ENCODE results near the gene UBE2R2. TPM values are rescaled to one million over a fixed set of nuclear protein-coding genes. Genes with fewer than 3 reads are reported as not detected.
"Not testable (repeated sequence)": the region's sequence is repeated elsewhere in the genome, so short reads cannot be mapped to it uniquely, and the experiment has no call there.

UBE2R2 gene
- total and polyA plus RNA-seq, 2 experiments from 2014 or later = 35.5 to 45.6 TPM

DNA sequence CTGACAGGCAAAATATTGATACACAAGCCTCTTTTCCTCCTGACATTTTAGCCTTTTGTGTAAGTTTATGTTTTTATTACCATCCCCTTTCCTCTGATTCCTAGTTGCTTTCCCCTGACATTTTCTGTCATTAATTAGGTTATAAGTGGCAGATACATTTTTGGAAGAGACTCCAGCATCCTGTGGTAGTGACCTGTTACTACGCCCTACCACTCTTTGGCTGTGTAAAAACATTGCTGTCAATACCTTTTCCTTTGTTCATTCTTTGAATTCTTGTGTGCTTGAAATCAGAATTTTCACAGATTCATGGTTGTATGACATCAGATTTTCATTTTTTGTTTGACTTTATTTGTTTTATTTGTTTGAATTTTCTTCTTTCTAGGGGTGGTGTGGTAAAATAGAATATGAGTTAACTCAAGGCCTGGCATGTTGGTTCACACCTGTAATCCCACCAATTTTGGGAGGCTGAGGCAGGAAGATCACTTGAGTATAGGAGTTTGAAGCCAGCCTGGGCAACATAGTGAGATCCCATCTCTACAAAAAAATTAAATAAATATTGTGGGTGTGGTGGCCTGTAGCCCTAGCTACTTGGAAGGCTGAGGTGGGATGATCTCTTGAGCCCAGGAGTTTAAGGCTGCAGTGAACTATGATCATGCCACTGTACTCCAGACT is 43.4 kb downstream of the UBE2R2 start:
- Histone ChIP-seq H3K27ac (no peak overlapping the region), H3K4me1 (ENCODE audit: low read depth) (no peaks in the 10 kb centered on the region), H3K27me3 (no peaks in the 10 kb centered on the region), H3K9me3 (ENCODE audit: low read depth) (no peaks in the 10 kb centered on the region), H3K36me3 (no peaks in the 10 kb centered on the region), H3K4me3 (no peak overlapping the region)
- peak in 1 of 2 donors; percentile 19 for DNase-seq (ENCODE audit: low read depth in 1 of 2, low spot score in 1 of 2)
- TF ChIP-seq, protein P1, sequence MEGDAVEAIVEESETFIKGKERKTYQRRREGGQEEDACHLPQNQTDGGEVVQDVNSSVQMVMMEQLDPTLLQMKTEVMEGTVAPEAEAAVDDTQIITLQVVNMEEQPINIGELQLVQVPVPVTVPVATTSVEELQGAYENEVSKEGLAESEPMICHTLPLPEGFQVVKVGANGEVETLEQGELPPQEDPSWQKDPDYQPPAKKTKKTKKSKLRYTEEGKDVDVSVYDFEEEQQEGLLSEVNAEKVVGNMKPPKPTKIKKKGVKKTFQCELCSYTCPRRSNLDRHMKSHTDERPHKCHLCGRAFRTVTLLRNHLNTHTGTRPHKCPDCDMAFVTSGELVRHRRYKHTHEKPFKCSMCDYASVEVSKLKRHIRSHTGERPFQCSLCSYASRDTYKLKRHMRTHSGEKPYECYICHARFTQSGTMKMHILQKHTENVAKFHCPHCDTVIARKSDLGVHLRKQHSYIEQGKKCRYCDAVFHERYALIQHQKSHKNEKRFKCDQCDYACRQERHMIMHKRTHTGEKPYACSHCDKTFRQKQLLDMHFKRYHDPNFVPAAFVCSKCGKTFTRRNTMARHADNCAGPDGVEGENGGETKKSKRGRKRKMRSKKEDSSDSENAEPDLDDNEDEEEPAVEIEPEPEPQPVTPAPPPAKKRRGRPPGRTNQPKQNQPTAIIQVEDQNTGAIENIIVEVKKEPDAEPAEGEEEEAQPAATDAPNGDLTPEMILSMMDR (IDR thresholded peaks at IDR 0.05; ENCODE audit: low read depth, low read length) = no peak

DNA sequence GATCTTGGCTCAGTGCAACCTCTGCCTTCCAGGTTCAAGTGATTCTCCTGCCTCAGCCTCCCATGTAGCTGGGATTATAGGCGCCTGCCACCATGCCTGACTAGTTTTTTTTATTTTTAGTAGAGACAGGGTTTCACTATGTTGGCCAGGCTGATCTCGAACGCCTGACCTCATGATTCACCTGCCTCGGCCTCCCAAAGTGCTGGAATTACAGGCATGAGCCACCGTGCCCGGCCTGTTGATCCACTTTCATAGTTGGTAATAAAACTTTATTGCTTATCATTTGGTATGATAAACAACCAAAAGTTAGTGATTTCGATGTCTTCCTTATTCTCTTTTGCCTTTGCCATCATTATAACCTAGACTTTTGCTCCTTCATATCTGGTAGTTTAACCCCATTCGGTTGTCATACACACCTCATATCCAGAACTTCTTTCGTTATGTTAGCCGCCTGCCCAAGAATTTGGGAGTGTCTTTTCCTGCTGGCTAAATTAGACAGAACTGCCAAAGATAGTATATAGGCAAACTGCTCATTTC is 45.0 kb downstream of the UBE2R2 start:
- TF ChIP-seq, protein P1 (IDR thresholded peaks at IDR 0.05; ENCODE audit: low read depth, low read length) = no peak
- Histone ChIP-seq H3K27me3 (no peaks in the 10 kb centered on the region), H3K9me3 (ENCODE audit: low read depth) (no peaks in the 10 kb centered on the region), H3K4me1 (ENCODE audit: low read depth) (no peaks in the 10 kb centered on the region), H3K27ac (no peak overlapping the region), H3K4me3 (no peak overlapping the region), H3K36me3 (no peaks in the 10 kb centered on the region)
- no peak for DNase-seq (ENCODE audit: low read depth in 1 of 2, low spot score in 1 of 2)

DNA sequence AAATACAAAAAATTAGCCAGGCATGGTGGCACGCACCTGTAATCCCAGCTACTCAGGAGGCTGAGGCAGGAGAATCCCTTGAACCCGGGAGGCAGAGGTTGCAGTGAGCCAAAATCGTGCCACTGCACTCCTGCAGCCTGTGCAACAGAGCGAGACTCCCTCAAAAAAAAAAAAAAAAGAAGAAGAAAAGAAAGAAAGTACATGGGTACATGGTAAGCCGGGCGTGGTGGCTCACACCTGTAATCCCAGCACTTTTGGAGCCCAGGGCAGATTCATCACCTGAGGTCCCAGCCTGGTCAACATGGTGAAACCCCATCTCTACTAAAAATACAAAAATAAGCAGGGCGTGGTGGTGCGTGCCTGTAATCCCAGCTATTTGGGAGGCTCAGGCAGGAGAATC is 46.1 kb downstream of the UBE2R2 start:
- H3K27me3 ChIP-seq; H3K27ac ChIP-seq; H3K36me3 ChIP-seq; H3K4me3 ChIP-seq; H3K4me1 ChIP-seq (ENCODE audit: low read depth); H3K9me3 ChIP-seq (ENCODE audit: low read depth); DNase-seq (ENCODE audit: low read depth in 1 of 2, low spot score in 1 of 2): not testable (repeated sequence)

DNA sequence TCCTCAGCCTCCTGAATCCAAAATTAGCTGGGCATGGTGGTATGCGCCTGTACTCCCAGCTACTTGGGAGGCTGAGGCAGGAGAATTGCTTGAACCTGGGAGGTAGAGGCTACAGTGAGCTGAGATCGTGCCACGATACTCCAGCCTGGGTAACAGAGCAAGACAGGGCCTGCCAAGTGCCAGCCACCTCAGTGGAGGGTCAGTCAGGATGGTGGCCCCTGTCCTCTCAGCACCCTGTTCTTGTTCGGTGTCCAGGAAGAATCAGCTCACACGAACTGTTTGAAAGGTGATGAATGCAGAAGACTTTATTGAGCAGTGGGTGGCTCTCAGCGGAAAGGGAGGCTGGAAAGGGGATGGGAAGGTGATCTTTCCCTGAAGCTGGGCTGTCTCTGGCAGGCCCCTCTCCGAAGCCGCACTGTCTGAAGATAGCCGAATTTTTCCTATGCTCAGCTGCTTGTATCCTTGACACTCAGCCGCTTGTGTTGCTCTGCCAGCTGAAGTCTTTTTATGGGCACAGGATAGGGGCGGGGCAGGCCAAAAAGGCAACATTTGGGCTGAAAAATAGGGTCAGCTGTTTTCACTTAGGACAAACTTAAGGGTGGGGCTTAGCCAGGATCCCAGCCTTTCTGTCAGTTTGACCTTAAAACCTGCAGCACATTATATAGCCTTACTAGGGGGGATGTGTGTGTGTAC is 50.9 kb downstream of the UBE2R2 start:
- no peak for DNase-seq (ENCODE audit: low read depth in 1 of 2, low spot score in 1 of 2)
- H3K27ac ChIP-seq = peak overlapping the region; percentile 77
- H3K9me3 ChIP-seq (ENCODE audit: low read depth) = no peaks in the 10 kb centered on the region
- no peak overlapping the region for H3K4me3 ChIP-seq
- no peaks in the 10 kb centered on the region for H3K27me3 ChIP-seq
- H3K4me1 ChIP-seq (ENCODE audit: low read depth) = peaks cover 2% of the 10 kb centered on the region
- TF ChIP-seq, protein P1 (IDR thresholded peaks at IDR 0.05; ENCODE audit: low read depth, low read length) = no peak
- no peaks in the 10 kb centered on the region for H3K36me3 ChIP-seq

DNA sequence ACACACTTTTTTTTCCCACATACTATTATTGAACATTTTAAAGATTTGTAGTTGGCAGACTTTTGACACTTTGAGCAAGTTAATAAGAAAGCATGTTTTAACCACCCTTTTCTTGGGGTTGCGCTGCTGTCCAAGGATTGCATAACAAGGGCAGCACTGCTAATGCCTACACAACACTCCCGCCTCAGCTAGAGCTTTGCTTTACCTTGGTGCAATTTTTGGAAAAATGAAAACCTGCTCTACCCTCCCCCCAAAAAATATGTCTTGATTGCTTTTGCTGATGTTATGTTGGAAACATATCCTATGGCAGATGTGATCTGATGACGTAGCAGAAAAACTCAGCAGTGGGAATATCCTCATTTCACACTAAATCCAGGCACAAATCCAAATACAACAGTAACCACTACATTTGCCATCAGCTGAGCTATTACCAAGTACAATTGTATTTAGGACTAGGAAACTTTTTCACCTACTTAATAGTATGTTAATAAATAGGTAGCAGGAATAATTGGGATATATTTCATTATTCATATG is 51.5 kb downstream of the UBE2R2 start:
- peak overlapping the region; percentile 77 for H3K27ac ChIP-seq
- H3K27me3 ChIP-seq = no peaks in the 10 kb centered on the region
- no peak overlapping the region for H3K4me3 ChIP-seq
- peak in 1 of 2 donors; percentile 83 for DNase-seq (ENCODE audit: low read depth in 1 of 2, low spot score in 1 of 2)
- no peaks in the 10 kb centered on the region for H3K9me3 ChIP-seq (ENCODE audit: low read depth)
- TF ChIP-seq, protein P1 (IDR thresholded peaks at IDR 0.05; ENCODE audit: low read depth, low read length) = no peak
- no peaks in the 10 kb centered on the region for H3K36me3 ChIP-seq
- H3K4me1 ChIP-seq (ENCODE audit: low read depth) = peaks cover 2% of the 10 kb centered on the region

DNA sequence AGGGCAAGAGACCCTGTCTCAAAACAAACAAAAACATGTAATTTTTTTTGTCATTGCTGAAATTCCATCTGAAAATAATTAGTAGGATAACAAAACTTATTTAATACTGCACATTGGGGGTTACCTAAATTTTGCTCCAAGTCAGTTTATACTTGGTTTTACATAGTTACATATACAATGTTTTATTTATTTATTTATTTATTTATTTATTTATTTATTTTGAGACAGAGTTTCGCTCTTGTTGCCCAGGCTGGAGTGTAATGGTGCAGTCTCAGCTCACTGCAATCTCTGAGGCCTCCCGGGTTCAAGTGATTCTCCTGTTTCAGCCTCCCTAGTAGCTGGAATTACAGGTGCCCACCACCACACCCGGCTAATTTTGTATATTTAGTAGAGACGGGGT is 52.3 kb downstream of the UBE2R2 start:
- DNase-seq (ENCODE audit: low read depth in 1 of 2, low spot score in 1 of 2); H3K27ac ChIP-seq; H3K4me1 ChIP-seq (ENCODE audit: low read depth); H3K4me3 ChIP-seq; H3K36me3 ChIP-seq; H3K9me3 ChIP-seq (ENCODE audit: low read depth); H3K27me3 ChIP-seq: not testable (repeated sequence)
